Astrocyte (in vitro differentiated cells and primary cell): Measurements from ENCODE around the gene ABCB7. TPM values are rescaled to one million over a fixed set of nuclear protein-coding genes. Genes with fewer than 3 reads are reported as not detected.
"Not testable (repeated sequence)": the region's sequence is repeated elsewhere in the genome, so short reads cannot be mapped to it uniquely, and the experiment has no call there.

Experiments
- DNase-seq: peaks from one replicate; pipeline ENCODE4 v3.0.0-alpha.2; 2010; ENCODE audit warnings: low read depth
- FAIRE-seq: peaks from 2 replicates; lab custom pipeline; 2011; peaks lifted over from hg19 to GRCh38; lab: Jason Lieb, UNC
- H2AFZ ChIP-seq: 2 replicates; pipeline ENCODE4 v1.6.0; 2012; ENCODE audit warnings: low read depth, low read length, inconsistent platforms
- H3K27ac ChIP-seq: 2 replicates; pipeline ENCODE4 v1.5.1; 2011; ENCODE audit warnings: low read depth, low read length, inconsistent platforms
- H3K27me3 ChIP-seq: 2 replicates; pipeline ENCODE4 v1.6.0; 2011; ENCODE audit warnings: low read length, inconsistent platforms; ENCODE audit not compliant: insufficient read depth
- H3K36me3 ChIP-seq: 2 replicates; pipeline ENCODE4 v1.5.1; 2011; ENCODE audit warnings: low read length, inconsistent platforms; ENCODE audit not compliant: insufficient read depth
- H3K4me1 ChIP-seq: 2 replicates; pipeline ENCODE4 v1.5.1; 2011; ENCODE audit warnings: low read length, inconsistent platforms; ENCODE audit not compliant: insufficient read depth
- H3K4me2 ChIP-seq: 2 replicates; pipeline ENCODE4 v1.6.0; 2012; ENCODE audit warnings: low read length, inconsistent platforms
- H3K4me3 ChIP-seq: 2 replicates; pipeline ENCODE4 v1.5.1; 2011; ENCODE audit warnings: low read depth, mild to moderate bottlenecking, low read length, inconsistent platforms; ENCODE audit not compliant: insufficient read depth
- H3K79me2 ChIP-seq: 2 replicates; pipeline ENCODE4 v1.6.0; 2012; ENCODE audit warnings: mild to moderate bottlenecking, low read length, inconsistent platforms; ENCODE audit not compliant: insufficient read depth
- H3K9ac ChIP-seq: 2 replicates; pipeline ENCODE4 v1.6.0; 2012; ENCODE audit warnings: mild to moderate bottlenecking, low read length, inconsistent platforms
- H3K9me3 ChIP-seq: 2 replicates; pipeline ENCODE4 v1.5.1; 2012; ENCODE audit warnings: low read depth, mild to moderate bottlenecking, low read length, inconsistent platforms; ENCODE audit not compliant: insufficient read depth
- H4K20me1 ChIP-seq: 2 replicates; pipeline ENCODE4 v1.6.0; 2012; ENCODE audit warnings: low read length, inconsistent platforms; ENCODE audit not compliant: insufficient read depth
- H3K27ac Mint-ChIP-seq: one replicate; pipeline ENCODE4 v1.8.0; 2021; ENCODE audit warnings: mild to moderate bottlenecking, mixed read lengths; ENCODE audit not compliant: unreplicated experiment
- H3K27me3 Mint-ChIP-seq: one replicate; pipeline ENCODE4 v1.8.0; 2021; ENCODE audit warnings: low read depth, mixed read lengths; ENCODE audit not compliant: unreplicated experiment
- H3K36me3 Mint-ChIP-seq: one replicate; pipeline ENCODE4 v1.8.0; 2021; ENCODE audit warnings: low read depth, mixed read lengths; ENCODE audit not compliant: unreplicated experiment
- H3K4me1 Mint-ChIP-seq: one replicate; pipeline ENCODE4 v1.8.0; 2021; ENCODE audit warnings: low read depth, mixed read lengths; ENCODE audit not compliant: unreplicated experiment
- H3K4me3 Mint-ChIP-seq: one replicate; pipeline ENCODE4 v1.8.0; 2021; ENCODE audit warnings: mild to moderate bottlenecking, moderate library complexity, mixed read lengths; ENCODE audit not compliant: unreplicated experiment
- H3K9me3 Mint-ChIP-seq: one replicate; pipeline ENCODE4 v1.8.0; 2021; ENCODE audit warnings: mild to moderate bottlenecking, mixed read lengths; ENCODE audit not compliant: unreplicated experiment
- CTCF ChIP-seq: IDR thresholded peaks from 2 replicates; pipeline ENCODE4 v1.5.1; 2011; ENCODE audit warnings: low read depth, mild to moderate bottlenecking, inconsistent platforms, low read length, moderate library complexity; ENCODE audit not compliant: insufficient read depth
- EZH2 ChIP-seq: IDR thresholded peaks from 2 replicates; pipeline ENCODE4 v1.6.1; 2012; ENCODE audit warnings: mild to moderate bottlenecking, low read length, inconsistent platforms; ENCODE audit not compliant: insufficient read depth
- total RNA-seq: library from RNA; stranded (reverse); gene quantifications from 2 replicates; pipeline ENCODE4 v1.2.1, GENCODE V29; 2021

Gene ABCB7
- total RNA-seq, 1 donor from 2014 or later = 18.0 TPM

GRCh38 chrX:75061701-75062100 lies 94.4 kb downstream of the ABCB7 start:
- no peak for DNase-seq

GRCh38 chrX:75051047-75051446 lies 105.0 kb downstream of the ABCB7 start:
- Mint-ChIP-seq H3K4me3 (no peak overlapping the region), H3K4me1 (no peaks in the 10 kb centered on the region), H3K9me3 (no peaks in the 10 kb centered on the region), H3K27me3 (no peaks in the 10 kb centered on the region), H3K36me3 (no peaks in the 10 kb centered on the region), H3K27ac (no peak overlapping the region)
- Histone ChIP-seq H4K20me1 (no peaks in the 10 kb centered on the region), H3K4me3 (no peak overlapping the region), H3K9ac (no peak overlapping the region), H3K4me2 (no peak overlapping the region), H3K9me3 (no peaks in the 10 kb centered on the region), H3K36me3 (no peaks in the 10 kb centered on the region), H3K4me1 (no peaks in the 10 kb centered on the region), H3K79me2 (no peaks in the 10 kb centered on the region), H3K27me3 (no peaks in the 10 kb centered on the region), H2AFZ (no peak overlapping the region), H3K27ac (no peak overlapping the region)
- DNase-seq = no peak
- FAIRE-seq = peak; percentile 91
- TF ChIP-seq EZH2 (no peak), CTCF (no peak)

More at GRCh38 chrX:75061701-75062100, 94.4 kb downstream of the ABCB7 start:
- Histone ChIP-seq H3K9ac (no peak overlapping the region), H3K79me2 (no peaks in the 10 kb centered on the region), H3K27me3 (no peaks in the 10 kb centered on the region), H3K4me1 (no peaks in the 10 kb centered on the region), H3K27ac (no peak overlapping the region), H4K20me1 (no peaks in the 10 kb centered on the region), H3K36me3 (peaks cover 3% of the 10 kb centered on the region), H2AFZ (no peak overlapping the region), H3K4me2 (no peak overlapping the region), H3K9me3 (no peaks in the 10 kb centered on the region), H3K4me3 (no peak overlapping the region)
- no peak for TF ChIP-seq CTCF
- no peak for TF ChIP-seq EZH2
- Mint-ChIP-seq H3K27me3 (no peaks in the 10 kb centered on the region), H3K4me3 (no peak overlapping the region), H3K9me3 (no peaks in the 10 kb centered on the region), H3K27ac (no peak overlapping the region), H3K4me1 (no peaks in the 10 kb centered on the region), H3K36me3 (no peaks in the 10 kb centered on the region)
- FAIRE-seq = peak; percentile 92

- Mint-ChIP-seq H3K27me3 (no peaks in the 10 kb centered on the region), H3K4me1 (no peaks in the 10 kb centered on the region), H3K27ac (no peak overlapping the region), H3K9me3 (peaks cover 9% of the 10 kb centered on the region), H3K4me3 (no peak overlapping the region), H3K36me3 (no peaks in the 10 kb centered on the region)
- Histone ChIP-seq H2AFZ (no peak overlapping the region), H3K9ac (no peak overlapping the region), H3K79me2 (no peaks in the 10 kb centered on the region), H3K27ac (no peak overlapping the region), H4K20me1 (no peaks in the 10 kb centered on the region), H3K4me2 (no peak overlapping the region), H3K4me3 (no peak overlapping the region), H3K27me3 (no peaks in the 10 kb centered on the region), H3K4me1 (no peaks in the 10 kb centered on the region), H3K36me3 (no peaks in the 10 kb centered on the region), H3K9me3 (no peaks in the 10 kb centered on the region)
- TF ChIP-seq EZH2 = no peak
- TF ChIP-seq CTCF = no peak
- FAIRE-seq (no peak), DNase-seq (no peak)
Measured at GRCh38 chrX:75045369-75045768, 110.7 kb downstream of the ABCB7 start.

- H3K79me2 ChIP-seq, FAIRE-seq, H3K4me3 Mint-ChIP-seq, H4K20me1 ChIP-seq, H3K27me3 Mint-ChIP-seq, H3K4me2 ChIP-seq, H3K36me3 ChIP-seq, H3K9ac ChIP-seq, H3K36me3 Mint-ChIP-seq, DNase-seq, H3K4me3 ChIP-seq, H3K9me3 ChIP-seq, H3K27me3 ChIP-seq, H3K27ac Mint-ChIP-seq, H3K27ac ChIP-seq, H2AFZ ChIP-seq, H3K4me1 ChIP-seq, H3K4me1 Mint-ChIP-seq: not testable (repeated sequence)
- peaks cover 12% of the 10 kb centered on the region for H3K9me3 Mint-ChIP-seq
Measured at GRCh38 chrX:75044142-75044541, 111.9 kb downstream of the ABCB7 start.
